Daoy (cell line): ENCODE data around the gene RSPRY1. TPM values are rescaled to one million over a fixed set of nuclear protein-coding genes. Genes with fewer than 3 reads are reported as not detected.
A peak's percentile ranks its signal among the peaks of the same experiment; 100 is the strongest.
"Not testable (repeated sequence)": the region's sequence is repeated elsewhere in the genome, so short reads cannot be mapped to it uniquely, and the experiment has no call there.

Experiments
- DNase-seq: peaks from one replicate; pipeline ENCODE4 v3.0.0-alpha.2; 2015; ENCODE audit warnings: low read depth
- total RNA-seq: library from RNA; depleted of rRNA; stranded (reverse); fragments of >200 nt; shearing (Covaris generic); gene quantifications from 2 replicates; pipeline ENCODE4 v1.2.3, GENCODE V29; 2014

The RSPRY1 gene
- total RNA-seq, 1 experiment from 2014 or later: 32.2 TPM

DNA sequence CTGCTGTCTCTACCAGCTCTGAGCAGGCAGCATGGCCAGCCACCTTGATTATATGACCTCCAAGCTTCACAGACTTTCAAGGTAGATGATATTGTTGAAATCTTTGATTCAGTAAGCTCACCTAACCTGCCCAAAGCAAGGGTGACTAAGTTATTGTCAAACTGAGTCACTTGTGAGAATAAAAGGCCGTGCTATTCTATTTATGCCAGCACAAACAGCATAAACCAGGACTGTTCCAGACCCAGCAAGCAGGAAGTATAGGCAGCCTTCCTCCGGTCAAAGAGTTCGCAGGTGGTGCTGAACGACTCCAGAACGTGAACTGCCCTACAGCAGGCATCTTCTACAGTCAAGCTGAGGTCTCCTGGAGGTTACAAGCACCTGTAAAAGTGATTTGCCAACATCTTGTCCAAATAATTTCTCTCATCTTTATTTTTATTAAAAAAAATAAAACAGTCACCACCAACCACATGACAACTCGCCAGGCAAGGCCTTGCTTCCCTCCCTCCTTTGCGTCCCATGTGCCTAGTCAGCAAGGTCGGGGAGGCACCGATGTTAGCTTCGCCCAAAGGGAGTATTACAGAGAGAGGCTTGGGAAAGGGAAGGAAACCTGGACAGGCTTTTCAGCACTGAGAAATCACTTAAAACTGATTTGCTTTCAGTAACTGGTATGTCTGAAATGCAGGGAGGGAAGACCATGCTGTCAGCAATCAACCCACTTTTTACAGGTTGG is 69.7 kb downstream of the RSPRY1 start:
- DNase-seq: no peak

DNA sequence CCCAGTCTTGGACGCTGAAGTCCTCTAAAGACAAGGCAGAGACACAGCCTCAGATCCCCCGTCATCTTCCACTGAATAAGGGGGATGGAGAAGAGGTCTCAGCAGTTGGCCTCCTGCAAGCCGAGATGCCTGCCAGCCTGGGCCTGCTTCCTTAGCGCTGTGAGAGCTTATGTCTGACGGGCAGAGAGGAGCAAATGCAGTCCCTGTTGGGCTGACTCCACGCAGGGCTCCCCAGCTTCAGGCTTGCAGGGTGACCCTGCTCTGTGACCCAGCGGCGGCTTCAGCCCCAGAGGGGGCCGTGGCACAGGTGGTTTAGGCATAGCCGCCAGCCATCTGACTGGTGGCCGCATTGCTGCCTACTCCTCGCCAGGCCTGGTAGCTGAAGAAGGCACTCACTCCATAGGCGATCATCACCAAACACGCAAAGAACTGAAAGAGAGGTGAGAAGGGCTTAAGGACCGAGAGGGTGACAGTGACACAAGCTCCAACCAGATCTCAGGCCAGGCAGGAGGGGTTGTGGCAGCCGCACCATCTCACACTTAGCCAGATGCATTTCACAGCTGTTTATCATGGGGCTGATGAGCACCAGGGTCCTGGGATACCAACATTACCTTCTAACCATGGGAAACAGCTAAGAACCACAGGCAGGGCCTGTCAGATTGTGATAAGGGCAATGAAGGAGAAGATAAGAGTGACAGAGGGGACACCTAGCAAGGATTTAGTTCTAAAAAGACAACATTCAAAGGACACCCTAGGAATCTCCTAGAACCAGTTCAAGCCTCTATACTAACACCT is 70.7 kb downstream of the RSPRY1 start:
- no peak for DNase-seq

DNA sequence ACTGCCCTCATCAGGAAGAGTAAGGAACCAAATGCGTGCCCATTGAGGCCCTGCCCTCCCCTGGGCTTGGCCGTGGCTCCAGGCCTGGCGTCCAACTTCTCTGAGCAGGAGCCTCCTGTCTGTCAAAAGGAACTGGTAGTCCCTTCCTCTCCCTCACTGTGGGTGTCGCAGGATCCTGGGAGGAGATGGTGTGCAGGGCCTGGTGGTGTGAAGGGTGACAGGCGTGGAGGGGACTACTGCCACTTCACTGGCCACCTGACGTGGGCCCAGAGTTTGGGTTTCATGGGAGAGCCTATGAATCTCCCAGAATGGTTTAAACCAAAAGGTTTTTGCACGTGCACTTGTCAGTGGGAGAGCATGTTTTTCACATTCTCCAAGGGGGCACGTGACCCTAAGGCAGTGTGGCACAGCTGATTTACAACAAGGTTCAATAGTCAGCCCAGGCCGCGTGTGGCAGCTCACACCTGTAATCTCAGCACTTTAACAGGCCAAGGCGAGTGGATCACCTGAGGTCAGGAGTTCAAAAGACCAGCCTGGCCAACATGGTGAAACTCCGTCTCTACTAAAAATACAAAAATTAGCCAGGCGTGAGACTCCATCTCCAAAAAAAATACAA is 71.4 kb downstream of the RSPRY1 start:
- DNase-seq: no peak

DNA sequence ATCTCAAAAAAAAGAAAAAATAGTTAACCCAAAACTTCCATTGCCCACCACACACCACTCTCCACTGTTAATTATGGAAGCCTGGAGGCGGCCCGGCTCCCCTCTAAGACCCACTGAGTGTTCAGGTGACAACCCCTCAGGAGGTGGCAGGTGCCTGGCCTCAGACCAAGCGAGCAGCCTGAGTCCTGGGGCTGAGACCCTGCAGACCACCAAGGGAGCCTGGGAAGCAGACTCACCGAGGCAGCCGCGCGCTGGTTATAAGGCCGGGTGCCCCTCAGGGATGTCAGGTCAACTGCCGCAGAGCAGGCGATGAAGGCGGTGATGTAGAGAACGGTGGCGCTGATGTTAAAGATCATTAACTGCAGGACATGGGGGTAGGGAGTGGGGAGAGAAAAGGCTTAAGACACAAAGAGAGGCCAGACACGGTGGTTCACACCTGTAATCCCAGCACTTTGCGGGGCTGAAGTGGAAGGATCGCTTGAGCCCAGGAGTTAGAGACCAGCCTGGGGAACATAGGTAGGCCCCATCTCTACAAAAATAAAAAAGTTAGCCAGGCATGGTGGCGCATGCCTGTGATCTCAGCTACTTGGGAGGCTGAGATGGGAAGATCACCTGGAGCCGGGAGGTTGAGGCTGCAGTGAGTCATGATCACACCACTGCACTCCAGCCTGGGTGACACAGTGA is 72.2 kb downstream of the RSPRY1 start:
- DNase-seq: no peak

DNA sequence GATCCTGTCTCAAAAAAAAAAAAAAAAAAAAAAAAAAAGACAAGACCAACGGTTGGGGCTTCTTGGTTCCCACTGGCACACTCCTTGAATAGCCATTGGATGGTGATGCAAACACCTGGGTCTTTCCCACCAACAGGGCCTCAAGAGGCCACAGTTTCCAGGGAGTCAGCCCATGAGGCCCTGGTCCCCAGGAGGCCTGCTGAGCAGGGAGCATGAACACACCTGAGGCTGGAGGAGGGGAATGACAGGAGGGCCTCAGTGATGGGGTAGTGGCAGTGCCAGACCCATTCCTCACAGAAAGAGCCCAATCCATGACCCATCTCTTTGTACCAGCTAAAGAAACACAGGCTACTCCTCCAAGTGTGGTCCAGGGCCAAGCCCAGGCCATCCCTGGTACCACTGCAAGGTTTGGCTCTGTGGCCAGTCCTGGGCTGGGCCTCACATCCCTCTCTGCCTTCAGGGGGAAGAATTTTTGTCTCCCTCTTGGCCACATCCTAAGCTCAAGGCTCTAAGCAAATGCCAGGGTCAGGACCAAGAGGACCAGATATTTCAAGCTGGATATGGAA is 72.9 kb downstream of the RSPRY1 start:
- DNase-seq: no peak

DNA sequence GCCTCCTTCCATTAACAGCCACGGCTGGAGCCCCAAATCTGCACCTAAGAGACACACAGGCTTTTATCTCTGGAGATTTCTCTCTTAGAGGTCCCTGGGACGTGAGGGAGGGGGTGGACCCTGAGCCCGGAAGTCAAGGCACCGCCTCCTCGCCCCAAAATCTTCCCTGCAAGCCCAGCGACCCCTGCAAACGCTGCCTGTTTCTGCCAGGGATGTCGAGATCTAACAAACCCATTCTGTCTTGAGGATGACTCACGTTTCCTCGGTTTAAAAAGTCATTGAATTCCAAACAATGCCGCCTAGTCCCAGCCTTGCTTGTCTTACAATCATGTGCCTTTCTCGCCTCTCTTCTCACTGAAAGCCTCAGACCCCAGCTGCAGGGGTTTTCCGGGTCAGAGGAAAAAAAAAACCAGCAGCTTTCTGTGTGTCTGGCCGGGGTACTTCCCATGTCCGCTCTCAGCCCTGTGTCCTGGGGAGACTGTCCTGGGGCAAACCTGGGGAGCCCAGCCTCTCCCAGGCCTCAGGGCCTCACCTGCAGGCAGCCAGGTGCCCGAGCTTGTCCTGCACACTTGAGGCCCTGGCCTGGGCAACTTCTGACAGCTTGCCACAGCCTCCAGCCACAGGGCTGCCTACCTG is 74.3 kb downstream of the RSPRY1 start:
- peak; percentile 60 for DNase-seq

DNA sequence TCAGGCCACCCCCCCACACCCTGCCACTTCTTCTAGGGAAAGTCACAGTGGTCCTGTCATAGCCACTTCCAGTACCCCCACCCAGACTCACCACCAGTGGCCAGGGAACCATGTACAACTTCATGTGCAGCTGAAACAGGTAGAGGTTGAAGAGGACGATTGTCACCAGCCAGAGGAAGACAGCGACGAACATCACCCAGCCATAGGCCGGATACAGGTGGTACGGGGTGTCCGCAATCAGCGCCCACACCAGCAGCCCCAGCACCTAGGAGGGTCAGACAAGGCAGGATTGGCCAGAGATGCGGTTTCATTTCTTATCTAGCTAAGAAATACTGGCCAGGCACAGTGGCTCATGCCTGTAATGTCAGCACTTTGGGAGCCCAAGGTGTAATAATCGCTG is 75.7 kb downstream of the RSPRY1 start:
- DNase-seq: no peak

DNA sequence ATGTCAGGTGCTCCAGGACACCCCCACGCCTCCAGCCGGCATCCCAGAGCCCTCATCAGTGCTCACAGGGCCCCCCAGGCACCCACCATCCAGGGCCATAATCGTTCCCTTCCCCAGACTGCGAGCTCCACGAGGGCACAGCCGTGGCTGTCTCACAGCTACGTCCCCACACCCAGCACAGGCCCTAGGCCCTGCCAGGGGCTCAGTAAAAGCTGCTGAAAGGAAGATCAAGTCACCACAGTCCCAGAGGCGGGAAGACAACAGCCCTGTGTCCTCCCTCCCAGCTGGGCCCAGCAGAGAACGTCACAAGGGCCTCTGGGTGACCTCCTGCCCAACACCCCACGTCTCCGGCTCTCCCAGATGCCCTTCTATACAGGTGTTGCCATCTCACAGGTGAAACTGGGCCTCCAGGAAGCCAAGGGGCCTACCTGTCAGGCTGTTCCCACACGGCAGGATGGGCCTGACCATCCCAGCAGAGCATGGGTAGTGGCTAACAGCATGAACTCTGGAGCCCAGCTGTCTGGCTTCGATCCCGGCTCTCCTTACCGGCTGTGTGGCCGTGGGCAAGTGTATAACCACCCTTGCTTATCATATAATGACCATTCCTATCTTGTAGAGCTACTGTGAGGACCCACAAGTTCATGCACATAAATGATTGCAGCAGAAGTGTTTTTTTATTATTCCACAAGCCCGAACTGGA is 76.9 kb downstream of the RSPRY1 start:
- DNase-seq: no peak

DNA sequence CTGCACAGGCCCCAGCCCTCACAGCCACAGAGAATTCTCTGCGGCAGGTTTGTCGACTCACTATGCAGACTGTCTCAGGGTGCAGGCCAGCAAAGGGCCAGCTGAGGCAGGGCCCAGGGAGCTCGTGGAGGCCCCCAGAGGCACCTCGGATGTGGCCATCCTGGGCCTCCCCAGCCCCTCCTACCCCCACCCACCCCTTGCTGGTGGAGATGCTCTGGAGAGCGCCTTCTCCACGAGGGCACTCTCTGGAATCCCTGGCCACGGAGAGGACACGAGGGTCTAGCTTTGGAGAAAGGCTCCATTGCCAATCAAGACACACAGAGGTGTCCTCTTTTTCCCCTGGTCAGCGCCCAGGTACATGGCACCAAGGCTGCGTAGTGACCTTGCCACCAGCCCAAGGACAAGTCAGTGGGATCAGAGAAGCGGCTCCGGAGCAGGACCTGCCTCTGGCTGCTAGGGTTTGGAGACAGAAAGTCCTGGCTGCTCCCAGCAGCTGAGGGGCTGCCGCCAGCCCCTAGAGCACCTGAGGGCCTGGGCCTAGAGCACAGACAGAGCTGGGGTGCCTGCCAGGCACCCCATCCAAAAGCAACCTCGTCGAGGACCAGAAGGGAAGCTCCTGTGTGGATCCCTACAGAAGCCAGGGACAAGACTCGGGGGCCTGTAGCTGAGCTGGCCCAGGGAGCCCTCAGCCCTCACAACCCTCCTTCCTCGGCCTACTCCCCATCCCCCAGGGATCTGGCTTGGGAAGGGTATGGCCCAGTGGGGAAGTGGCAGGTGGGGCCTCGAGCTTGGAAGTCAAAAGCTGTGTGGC is 77.6 kb downstream of the RSPRY1 start:
- no peak for DNase-seq

DNA sequence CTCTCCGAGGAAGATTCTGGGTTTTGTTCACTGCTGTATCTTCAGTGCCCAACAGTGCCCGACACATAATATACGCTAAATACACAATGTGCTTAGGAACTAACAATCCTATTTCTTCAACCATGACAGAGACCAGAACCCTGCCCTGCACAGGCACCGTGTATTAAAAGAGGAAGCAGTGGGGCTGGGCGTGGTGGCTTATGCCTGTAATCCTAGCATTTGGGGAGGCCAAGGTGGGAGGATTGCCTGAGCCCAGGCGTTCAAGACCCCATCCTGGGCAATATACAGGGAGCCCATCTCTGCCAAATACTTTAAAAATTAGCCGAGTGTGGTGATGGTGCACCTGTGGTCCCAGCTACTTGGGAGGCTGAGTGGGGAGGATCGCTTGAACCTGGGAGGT is 78.3 kb downstream of the RSPRY1 start:
- no peak for DNase-seq

DNA sequence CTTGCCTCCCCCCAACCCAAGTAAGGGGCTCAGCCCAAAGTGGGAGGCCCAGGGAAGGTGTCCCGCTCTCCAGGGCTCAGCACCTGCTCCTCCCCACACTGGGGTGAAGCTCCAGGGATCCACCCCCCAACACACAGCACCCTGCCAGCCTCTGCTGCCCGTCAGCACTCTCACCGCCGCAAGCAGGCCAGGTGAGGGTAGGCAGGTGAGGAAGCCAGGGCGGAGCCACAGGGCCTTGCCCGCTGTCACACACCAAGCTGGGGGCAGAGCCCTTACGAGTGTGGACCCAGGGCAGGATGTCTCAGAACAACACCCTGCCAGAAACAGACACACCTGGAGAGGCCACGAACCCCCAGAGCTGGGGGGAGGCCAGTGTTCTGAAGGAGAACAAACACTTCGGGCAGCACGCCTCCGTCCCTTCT is 78.8 kb downstream of the RSPRY1 start:
- no peak for DNase-seq

DNA sequence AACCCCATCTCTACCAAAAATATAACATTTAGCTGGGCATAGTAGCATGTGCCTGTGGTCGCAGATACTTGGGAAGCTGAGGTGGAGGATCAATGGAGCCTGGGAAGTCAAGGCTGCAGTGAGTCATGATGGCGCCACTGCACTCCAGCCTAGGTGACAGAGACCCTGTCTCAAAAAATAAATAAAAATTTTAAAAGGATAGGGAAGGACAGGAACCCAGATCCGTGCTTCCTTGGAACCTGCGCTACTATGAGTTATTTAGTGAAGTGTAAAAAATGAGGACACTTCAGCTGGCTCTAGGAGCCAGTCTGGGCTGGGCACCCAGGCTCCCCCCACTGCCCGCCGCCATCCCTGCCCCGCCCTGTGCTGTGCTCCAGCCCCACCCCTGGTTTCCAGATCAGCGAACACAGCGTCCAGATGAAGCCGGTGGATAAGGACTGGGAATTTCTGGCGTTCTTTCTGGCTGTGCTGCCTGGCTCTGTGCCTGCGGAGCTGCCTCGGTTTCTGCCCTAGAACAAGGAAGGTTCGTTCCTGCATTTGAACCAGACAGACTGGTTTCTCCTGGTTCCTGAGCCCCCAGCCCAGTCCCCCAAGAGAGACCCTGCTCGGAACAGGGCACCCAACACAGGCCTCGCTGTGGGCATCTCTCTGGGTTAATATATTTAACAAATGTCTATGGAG is 79.9 kb downstream of the RSPRY1 start:
- peak; percentile 60 for DNase-seq

DNA sequence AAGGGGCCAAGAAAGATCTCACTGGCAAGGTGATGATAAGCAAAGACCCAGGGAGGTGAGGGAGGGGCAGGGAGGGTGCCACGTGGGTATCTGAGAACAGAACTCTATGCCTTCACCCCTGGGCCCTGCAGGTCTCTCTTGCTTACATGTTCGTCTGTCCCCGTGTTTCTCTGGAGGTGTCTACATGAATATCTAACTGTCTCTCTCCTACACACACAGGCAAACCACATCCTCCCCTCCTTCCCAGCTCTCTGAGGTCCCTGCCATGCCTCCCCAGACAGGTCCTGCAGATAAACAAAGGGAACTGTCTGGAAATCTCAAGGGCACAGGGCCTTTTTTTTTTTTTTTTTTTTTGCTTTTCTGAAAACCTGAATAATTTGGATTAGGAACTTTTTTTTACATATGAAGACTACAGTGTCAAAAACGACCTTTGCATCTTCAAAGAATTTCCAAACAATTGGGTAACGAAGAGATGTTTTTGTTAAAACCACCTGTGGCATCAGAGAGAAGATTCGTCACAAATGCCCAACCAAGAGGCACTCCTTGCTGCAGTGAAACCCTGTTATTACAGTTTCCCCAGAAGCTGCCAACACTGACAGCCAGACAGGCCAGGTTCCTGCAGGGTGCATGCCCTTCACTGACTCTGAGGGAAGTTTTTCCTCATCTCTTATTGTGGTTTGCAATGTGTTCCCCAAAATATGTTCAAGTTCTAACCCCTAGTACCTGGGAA is 80.6 kb downstream of the RSPRY1 start:
- DNase-seq: peak; percentile 21

DNA sequence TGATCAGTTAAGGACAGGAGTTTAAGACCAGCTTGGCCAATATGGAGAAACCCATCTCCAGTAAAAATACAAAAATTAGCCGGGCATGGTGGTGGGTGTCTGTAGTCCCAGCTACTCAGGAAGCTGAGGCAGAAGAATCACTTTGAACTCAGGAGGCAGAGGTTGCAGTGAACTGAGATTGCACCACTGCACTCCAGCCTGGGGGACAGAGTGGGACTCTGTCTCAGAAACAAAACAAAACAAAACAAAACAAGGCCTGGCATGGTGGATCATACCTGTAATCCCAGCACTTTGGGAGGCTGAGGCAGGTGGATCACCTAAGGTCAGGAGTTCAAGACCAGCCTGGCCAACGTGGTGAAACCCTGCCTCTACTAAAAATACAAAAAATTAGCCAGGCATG is 81.2 kb downstream of the RSPRY1 start:
- DNase-seq: not testable (repeated sequence)

DNA sequence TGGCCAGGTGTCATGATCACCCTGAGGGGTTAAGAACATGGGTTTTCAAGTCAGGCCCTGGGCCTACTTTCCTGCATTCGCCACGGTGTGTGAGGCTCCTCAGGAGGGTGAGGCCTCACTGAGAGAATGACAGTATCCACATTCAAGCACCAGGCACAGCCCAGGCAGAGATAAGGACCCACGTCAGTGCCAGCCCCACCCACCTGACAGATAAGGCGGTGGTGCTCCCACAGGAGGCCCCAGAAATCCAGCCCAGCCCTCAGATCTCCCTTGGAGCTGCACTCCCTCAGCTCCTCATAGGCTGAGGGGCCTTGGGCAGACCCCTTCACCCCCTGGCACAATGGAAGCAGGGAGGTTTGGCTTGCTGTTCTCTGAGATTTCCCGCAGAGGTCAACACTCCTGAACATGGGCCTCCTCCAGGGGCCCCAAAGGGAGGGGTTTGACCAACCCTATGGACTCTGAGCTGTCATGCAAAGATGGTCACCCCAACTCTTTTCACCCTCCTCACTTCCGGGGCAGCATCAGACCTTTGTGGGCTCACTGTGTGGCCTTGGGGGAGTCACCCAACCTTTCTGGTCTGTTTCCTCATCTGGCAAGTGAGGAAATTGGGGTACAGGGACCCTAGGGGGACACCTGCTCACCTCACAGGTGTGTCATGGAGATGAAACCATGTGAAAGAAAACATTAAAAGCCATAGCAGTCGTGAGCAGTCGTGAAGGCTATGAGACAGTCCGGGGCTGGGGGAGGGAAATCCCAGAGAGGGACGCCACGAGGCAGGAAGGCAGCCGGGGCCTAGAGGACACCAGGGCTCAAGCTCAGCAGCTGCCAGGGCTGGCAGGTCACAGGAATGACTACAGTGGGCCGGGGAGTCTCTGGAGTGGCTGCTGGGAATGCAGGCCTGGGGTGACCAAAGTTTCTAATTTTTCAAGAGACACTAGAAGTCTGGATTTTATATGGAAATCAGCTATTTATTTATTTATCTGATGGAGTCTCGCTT is 83.0 kb downstream of the RSPRY1 start:
- peak; percentile 29 for DNase-seq

DNA sequence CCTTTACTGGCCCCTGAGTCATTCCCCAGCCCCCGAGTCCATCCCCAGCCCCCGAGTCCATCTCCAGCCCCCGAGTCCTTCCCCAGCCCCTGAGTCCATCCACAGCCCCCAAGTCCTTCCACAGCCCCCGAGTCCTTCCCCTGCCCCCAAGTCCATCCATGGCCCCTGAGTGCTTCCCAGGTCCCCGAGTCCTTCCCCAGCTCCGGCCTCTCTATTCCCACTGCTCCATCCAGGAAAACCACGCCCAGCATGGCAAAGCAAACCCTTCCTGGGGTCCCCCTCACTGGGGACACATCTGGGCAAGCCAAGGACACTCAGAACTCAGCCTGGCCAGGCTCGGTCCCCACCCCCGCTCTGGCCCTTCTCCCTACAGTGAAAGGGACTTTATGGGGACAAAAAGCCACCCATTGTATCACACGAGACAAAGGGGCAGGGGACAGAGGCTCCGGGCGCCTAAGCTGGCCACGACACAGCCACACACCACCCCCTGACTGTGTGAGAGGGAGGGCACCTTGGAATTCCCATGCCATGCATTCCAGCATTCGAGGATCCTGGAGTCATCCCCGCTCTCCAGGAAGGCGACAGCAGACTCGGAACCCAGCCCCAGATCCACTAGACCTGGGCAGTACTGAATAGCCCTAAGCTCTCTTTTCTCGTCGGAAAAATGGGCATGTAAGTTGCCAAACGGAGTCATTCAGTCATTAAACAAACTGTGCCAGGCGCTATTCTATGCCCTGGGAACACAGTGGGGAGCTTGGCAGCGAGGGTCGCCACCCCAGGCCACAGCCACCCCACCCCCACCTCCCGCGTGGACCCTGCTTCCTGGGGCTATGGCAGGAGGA is 84.3 kb downstream of the RSPRY1 start:
- DNase-seq: no peak

DNA sequence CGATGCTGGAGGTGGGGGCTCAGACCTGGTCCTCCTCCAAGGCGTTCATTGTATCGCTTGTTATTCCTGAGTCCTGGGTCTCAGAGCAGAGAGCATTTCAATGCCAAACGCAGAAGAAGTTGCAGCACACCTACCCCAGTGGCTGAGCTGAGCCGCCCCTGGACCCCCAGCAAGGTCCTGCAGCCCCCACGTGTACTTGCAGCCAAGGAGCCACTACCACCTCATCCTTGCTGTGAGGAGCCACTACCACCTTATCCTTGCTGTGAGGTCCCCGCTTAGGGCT is 84.9 kb downstream of the RSPRY1 start:
- no peak for DNase-seq
